Skeletal muscle cell (primary cell): Measurements from ENCODE around the gene CDH26.
A peak's percentile ranks its signal among the peaks of the same experiment; 100 is the strongest.
"Not testable (repeated sequence)": the region's sequence is repeated elsewhere in the genome, so short reads cannot be mapped to it uniquely, and the experiment has no call there.

ENCODE experiments used
- DNase-seq: peaks from one replicate; pipeline ENCODE4 v3.0.0-alpha.2; 2010; ENCODE audit warnings: low read depth
- H3K4me3 ChIP-seq: 2 replicates; pipeline ENCODE4 v1.5.1; 2011; ENCODE audit warnings: low read depth, mild to moderate bottlenecking, control low read depth, low read length, moderate library complexity

CDH26 gene

GRCh38 chr20:60036346-60036745 is 78.1 kb downstream of the CDH26 start:
- no peak overlapping the region for H3K4me3 ChIP-seq
- no peak for DNase-seq

- no peak overlapping the region for H3K4me3 ChIP-seq
- no peak for DNase-seq
Measured at GRCh38 chr20:60036746-60037499, 78.7 kb downstream of the CDH26 start.

- no peak for DNase-seq
- no peak overlapping the region for H3K4me3 ChIP-seq
Measured at GRCh38 chr20:60038400-60039008, 80.3 kb downstream of the CDH26 start.

- DNase-seq = no peak
- H3K4me3 ChIP-seq = no peak overlapping the region
Measured at GRCh38 chr20:60039526-60039925, 81.3 kb downstream of the CDH26 start.

GRCh38 chr20:60040471-60041162 is 82.4 kb downstream of the CDH26 start:
- DNase-seq = no peak

GRCh38 chr20:60041436-60042165 is 83.4 kb downstream of the CDH26 start:
- peak; percentile 67 for DNase-seq
- H3K4me3 ChIP-seq = not testable (repeated sequence)

More at GRCh38 chr20:60040471-60041162, 82.4 kb downstream of the CDH26 start:
- H3K4me3 ChIP-seq = no peak overlapping the region

- no peak overlapping the region for H3K4me3 ChIP-seq
- no peak for DNase-seq
Measured at GRCh38 chr20:60043435-60043834, 85.2 kb downstream of the CDH26 start.

GRCh38 chr20:60046011-60046413 is 87.8 kb downstream of the CDH26 start:
- no peak overlapping the region for H3K4me3 ChIP-seq
- DNase-seq = no peak

GRCh38 chr20:60046436-60046835 is 88.2 kb downstream of the CDH26 start:
- H3K4me3 ChIP-seq = no peak overlapping the region
- DNase-seq = no peak

GRCh38 chr20:60046860-60047259 is 88.6 kb downstream of the CDH26 start:
- no peak overlapping the region for H3K4me3 ChIP-seq
- no peak for DNase-seq

GRCh38 chr20:60048634-60049521 is 90.7 kb downstream of the CDH26 start:
- DNase-seq = no peak
- H3K4me3 ChIP-seq = no peak overlapping the region

GRCh38 chr20:60049601-60050000 is 91.4 kb downstream of the CDH26 start:
- no peak for DNase-seq

GRCh38 chr20:60050193-60050947 is 92.1 kb downstream of the CDH26 start:
- no peak for DNase-seq

More at GRCh38 chr20:60049601-60050000, 91.4 kb downstream of the CDH26 start:
- no peak overlapping the region for H3K4me3 ChIP-seq

GRCh38 chr20:60051911-60052310 is 93.7 kb downstream of the CDH26 start:
- no peak overlapping the region for H3K4me3 ChIP-seq
- no peak for DNase-seq

More at GRCh38 chr20:60050193-60050947, 92.1 kb downstream of the CDH26 start:
- H3K4me3 ChIP-seq = no peak overlapping the region

- H3K4me3 ChIP-seq = no peak overlapping the region
- DNase-seq = no peak
Measured at GRCh38 chr20:60052322-60052721, 94.1 kb downstream of the CDH26 start.

- DNase-seq = no peak
- no peak overlapping the region for H3K4me3 ChIP-seq
Measured at GRCh38 chr20:60053125-60053817, 95.0 kb downstream of the CDH26 start.

GRCh38 chr20:60053818-60054190 is 95.6 kb downstream of the CDH26 start:
- no peak for DNase-seq
- H3K4me3 ChIP-seq = no peak overlapping the region
